ENCODE measurements around the gene ACAD10.

- TF ChIP-seq TCF7L2 (IDR thresholded peaks at IDR 0.05; ENCODE audit: borderline replicate concordance, low read depth, low read length), result no peak
- TF ChIP-seq, protein P1, sequence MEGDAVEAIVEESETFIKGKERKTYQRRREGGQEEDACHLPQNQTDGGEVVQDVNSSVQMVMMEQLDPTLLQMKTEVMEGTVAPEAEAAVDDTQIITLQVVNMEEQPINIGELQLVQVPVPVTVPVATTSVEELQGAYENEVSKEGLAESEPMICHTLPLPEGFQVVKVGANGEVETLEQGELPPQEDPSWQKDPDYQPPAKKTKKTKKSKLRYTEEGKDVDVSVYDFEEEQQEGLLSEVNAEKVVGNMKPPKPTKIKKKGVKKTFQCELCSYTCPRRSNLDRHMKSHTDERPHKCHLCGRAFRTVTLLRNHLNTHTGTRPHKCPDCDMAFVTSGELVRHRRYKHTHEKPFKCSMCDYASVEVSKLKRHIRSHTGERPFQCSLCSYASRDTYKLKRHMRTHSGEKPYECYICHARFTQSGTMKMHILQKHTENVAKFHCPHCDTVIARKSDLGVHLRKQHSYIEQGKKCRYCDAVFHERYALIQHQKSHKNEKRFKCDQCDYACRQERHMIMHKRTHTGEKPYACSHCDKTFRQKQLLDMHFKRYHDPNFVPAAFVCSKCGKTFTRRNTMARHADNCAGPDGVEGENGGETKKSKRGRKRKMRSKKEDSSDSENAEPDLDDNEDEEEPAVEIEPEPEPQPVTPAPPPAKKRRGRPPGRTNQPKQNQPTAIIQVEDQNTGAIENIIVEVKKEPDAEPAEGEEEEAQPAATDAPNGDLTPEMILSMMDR (tag by site-specific recombination; IDR thresholded peaks at IDR 0.05), result no peak
- no peak for TF ChIP-seq ZNF138 (tag by site-specific recombination; IDR thresholded peaks at IDR 0.05; ENCODE audit: borderline replicate concordance)
- no peak for TF ChIP-seq ZNF621 (tag by site-specific recombination; IDR thresholded peaks at IDR 0.05)
- no peak for TF ChIP-seq ZNF777 (tag by site-specific recombination; IDR thresholded peaks at IDR 0.05; ENCODE audit: borderline replicate concordance)
- TF ChIP-seq, protein P2, sequence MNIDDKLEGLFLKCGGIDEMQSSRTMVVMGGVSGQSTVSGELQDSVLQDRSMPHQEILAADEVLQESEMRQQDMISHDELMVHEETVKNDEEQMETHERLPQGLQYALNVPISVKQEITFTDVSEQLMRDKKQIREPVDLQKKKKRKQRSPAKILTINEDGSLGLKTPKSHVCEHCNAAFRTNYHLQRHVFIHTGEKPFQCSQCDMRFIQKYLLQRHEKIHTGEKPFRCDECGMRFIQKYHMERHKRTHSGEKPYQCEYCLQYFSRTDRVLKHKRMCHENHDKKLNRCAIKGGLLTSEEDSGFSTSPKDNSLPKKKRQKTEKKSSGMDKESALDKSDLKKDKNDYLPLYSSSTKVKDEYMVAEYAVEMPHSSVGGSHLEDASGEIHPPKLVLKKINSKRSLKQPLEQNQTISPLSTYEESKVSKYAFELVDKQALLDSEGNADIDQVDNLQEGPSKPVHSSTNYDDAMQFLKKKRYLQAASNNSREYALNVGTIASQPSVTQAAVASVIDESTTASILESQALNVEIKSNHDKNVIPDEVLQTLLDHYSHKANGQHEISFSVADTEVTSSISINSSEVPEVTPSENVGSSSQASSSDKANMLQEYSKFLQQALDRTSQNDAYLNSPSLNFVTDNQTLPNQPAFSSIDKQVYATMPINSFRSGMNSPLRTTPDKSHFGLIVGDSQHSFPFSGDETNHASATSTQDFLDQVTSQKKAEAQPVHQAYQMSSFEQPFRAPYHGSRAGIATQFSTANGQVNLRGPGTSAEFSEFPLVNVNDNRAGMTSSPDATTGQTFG (tag by site-specific recombination; IDR thresholded peaks at IDR 0.05; ENCODE audit: borderline replicate concordance), result no peak
- TF ChIP-seq ZBTB48 (tag by site-specific recombination; IDR thresholded peaks at IDR 0.05), result no peak
- TF ChIP-seq, protein P3, sequence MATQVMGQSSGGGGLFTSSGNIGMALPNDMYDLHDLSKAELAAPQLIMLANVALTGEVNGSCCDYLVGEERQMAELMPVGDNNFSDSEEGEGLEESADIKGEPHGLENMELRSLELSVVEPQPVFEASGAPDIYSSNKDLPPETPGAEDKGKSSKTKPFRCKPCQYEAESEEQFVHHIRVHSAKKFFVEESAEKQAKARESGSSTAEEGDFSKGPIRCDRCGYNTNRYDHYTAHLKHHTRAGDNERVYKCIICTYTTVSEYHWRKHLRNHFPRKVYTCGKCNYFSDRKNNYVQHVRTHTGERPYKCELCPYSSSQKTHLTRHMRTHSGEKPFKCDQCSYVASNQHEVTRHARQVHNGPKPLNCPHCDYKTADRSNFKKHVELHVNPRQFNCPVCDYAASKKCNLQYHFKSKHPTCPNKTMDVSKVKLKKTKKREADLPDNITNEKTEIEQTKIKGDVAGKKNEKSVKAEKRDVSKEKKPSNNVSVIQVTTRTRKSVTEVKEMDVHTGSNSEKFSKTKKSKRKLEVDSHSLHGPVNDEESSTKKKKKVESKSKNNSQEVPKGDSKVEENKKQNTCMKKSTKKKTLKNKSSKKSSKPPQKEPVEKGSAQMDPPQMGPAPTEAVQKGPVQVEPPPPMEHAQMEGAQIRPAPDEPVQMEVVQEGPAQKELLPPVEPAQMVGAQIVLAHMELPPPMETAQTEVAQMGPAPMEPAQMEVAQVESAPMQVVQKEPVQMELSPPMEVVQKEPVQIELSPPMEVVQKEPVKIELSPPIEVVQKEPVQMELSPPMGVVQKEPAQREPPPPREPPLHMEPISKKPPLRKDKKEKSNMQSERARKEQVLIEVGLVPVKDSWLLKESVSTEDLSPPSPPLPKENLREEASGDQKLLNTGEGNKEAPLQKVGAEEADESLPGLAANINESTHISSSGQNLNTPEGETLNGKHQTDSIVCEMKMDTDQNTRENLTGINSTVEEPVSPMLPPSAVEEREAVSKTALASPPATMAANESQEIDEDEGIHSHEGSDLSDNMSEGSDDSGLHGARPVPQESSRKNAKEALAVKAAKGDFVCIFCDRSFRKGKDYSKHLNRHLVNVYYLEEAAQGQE (tag by site-specific recombination; IDR thresholded peaks at IDR 0.05), result no peak
- no peak for TF ChIP-seq ZBTB7A (tag by site-specific recombination; IDR thresholded peaks at IDR 0.05; ENCODE audit: low read depth)
- TF ChIP-seq ZNF239 (tag by site-specific recombination; IDR thresholded peaks at IDR 0.05), result no peak
- no peak for TF ChIP-seq ZNF2 (tag by site-specific recombination; IDR thresholded peaks at IDR 0.05)
- no peak for TF ChIP-seq KLF1 (tag by site-specific recombination; IDR thresholded peaks at IDR 0.05)
- TF ChIP-seq ZNF146 (tag by site-specific recombination; IDR thresholded peaks at IDR 0.05), result no peak
Measured at GRCh38 chr12:111767362-111768158, 81.7 kb downstream of the ACAD10 start.

Measured in HEK293 (cell line).